ENCODE measurements around the gene DLX2. TPM values are rescaled to one million over a fixed set of nuclear protein-coding genes. Genes with fewer than 3 reads are reported as not detected.

The DLX2 gene
- total and polyA plus RNA-seq, 2 donors = 0.08 TPM; not detected in 1

GRCh38 chr2:172093416-172094293, 9.0 kb downstream of the DLX2 start:
- H3K4me1 ChIP-seq (ENCODE audit: insufficient read depth) = no peaks in the 10 kb centered on the region
- WGBS = 14% methylated on average over 18 of the region's 18 CpGs
- DNase-seq (ENCODE audit: extremely low spot score) = no peak
- no peaks in the 10 kb centered on the region for H3K36me3 ChIP-seq (ENCODE audit: insufficient read depth)
- no peak overlapping the region for H3K4me3 ChIP-seq (ENCODE audit: low read depth, low read length)
- H3K27ac ChIP-seq (ENCODE audit: low read depth) = no peak overlapping the region

GRCh38 chr2:172092716-172093415, 9.8 kb downstream of the DLX2 start:
- H3K4me1 ChIP-seq (ENCODE audit: insufficient read depth) = no peaks in the 10 kb centered on the region

GRCh38 chr2:172091761-172092566, 10.7 kb downstream of the DLX2 start:
- no peak overlapping the region for H3K4me3 ChIP-seq (ENCODE audit: low read depth, low read length)
- no peaks in the 10 kb centered on the region for H3K4me1 ChIP-seq (ENCODE audit: insufficient read depth)
- H3K36me3 ChIP-seq (ENCODE audit: insufficient read depth) = no peaks in the 10 kb centered on the region
- no peak overlapping the region for H3K27ac ChIP-seq (ENCODE audit: low read depth)
- DNase-seq (ENCODE audit: extremely low spot score) = no peak
- 17% methylated on average over 11 of the region's 11 CpGs for WGBS

More at GRCh38 chr2:172092716-172093415, 9.8 kb downstream of the DLX2 start:
- WGBS = 10% methylated on average over 19 of the region's 19 CpGs
- Histone ChIP-seq H3K36me3 (ENCODE audit: insufficient read depth) (no peaks in the 10 kb centered on the region), H3K27ac (ENCODE audit: low read depth) (no peak overlapping the region), H3K4me3 (ENCODE audit: low read depth, low read length) (no peak overlapping the region)
- DNase-seq (ENCODE audit: extremely low spot score) = no peak

GRCh38 chr2:172091000-172091641, 11.6 kb downstream of the DLX2 start:
- H3K4me1 ChIP-seq (ENCODE audit: insufficient read depth) = no peaks in the 10 kb centered on the region
- 10% methylated on average over 13 of the region's 13 CpGs for WGBS
- H3K4me3 ChIP-seq (ENCODE audit: low read depth, low read length) = no peak overlapping the region
- H3K36me3 ChIP-seq (ENCODE audit: insufficient read depth) = no peaks in the 10 kb centered on the region
- no peak overlapping the region for H3K27ac ChIP-seq (ENCODE audit: low read depth)
- no peak for DNase-seq (ENCODE audit: extremely low spot score)

GRCh38 chr2:172090044-172090961, 12.4 kb downstream of the DLX2 start:
- H3K4me1 ChIP-seq (ENCODE audit: insufficient read depth) = no peaks in the 10 kb centered on the region
- H3K4me3 ChIP-seq (ENCODE audit: low read depth, low read length) = no peak overlapping the region
- DNase-seq (ENCODE audit: extremely low spot score) = no peak
- no peak overlapping the region for H3K27ac ChIP-seq (ENCODE audit: low read depth)
- WGBS = 8% methylated on average over 39 of the region's 39 CpGs
- H3K36me3 ChIP-seq (ENCODE audit: insufficient read depth) = no peaks in the 10 kb centered on the region

GRCh38 chr2:172089633-172090032, 13.1 kb downstream of the DLX2 start:
- H3K27ac ChIP-seq (ENCODE audit: low read depth) = no peak overlapping the region
- no peak overlapping the region for H3K4me3 ChIP-seq (ENCODE audit: low read depth, low read length)
- WGBS = 26% methylated on average over 7 of the region's 7 CpGs
- H3K36me3 ChIP-seq (ENCODE audit: insufficient read depth) = no peaks in the 10 kb centered on the region
- peaks cover under 1% of the 10 kb centered on the region for H3K4me1 ChIP-seq (ENCODE audit: insufficient read depth)
- no peak for DNase-seq (ENCODE audit: extremely low spot score)

GRCh38 chr2:172089005-172089504, 13.6 kb downstream of the DLX2 start:
- peaks cover 2% of the 10 kb centered on the region for H3K4me1 ChIP-seq (ENCODE audit: insufficient read depth)
- DNase-seq (ENCODE audit: extremely low spot score) = no peak

GRCh38 chr2:172088245-172089004, 14.3 kb downstream of the DLX2 start:
- Histone ChIP-seq H3K36me3 (ENCODE audit: insufficient read depth) (no peaks in the 10 kb centered on the region), H3K4me3 (ENCODE audit: low read depth, low read length) (no peak overlapping the region), H3K4me1 (ENCODE audit: insufficient read depth) (peaks cover 2% of the 10 kb centered on the region), H3K27ac (ENCODE audit: low read depth) (no peak overlapping the region)
- 10% methylated on average over 37 of the region's 37 CpGs for WGBS
- no peak for DNase-seq (ENCODE audit: extremely low spot score)

More at GRCh38 chr2:172089005-172089504, 13.6 kb downstream of the DLX2 start:
- H3K27ac ChIP-seq (ENCODE audit: low read depth) = no peak overlapping the region
- H3K4me3 ChIP-seq (ENCODE audit: low read depth, low read length) = no peak overlapping the region
- 16% methylated on average over 10 of the region's 10 CpGs for WGBS
- H3K36me3 ChIP-seq (ENCODE audit: insufficient read depth) = no peaks in the 10 kb centered on the region

- H3K4me1 ChIP-seq (ENCODE audit: insufficient read depth) = peaks cover 2% of the 10 kb centered on the region
- no peak overlapping the region for H3K4me3 ChIP-seq (ENCODE audit: low read depth, low read length)
These were observed 14.9 kb downstream of the DLX2 start for GRCh38 chr2:172087780-172088244.

GRCh38 chr2:172087207-172087779, 15.4 kb downstream of the DLX2 start:
- Histone ChIP-seq H3K4me1 (ENCODE audit: insufficient read depth) (peaks cover 2% of the 10 kb centered on the region), H3K4me3 (ENCODE audit: low read depth, low read length) (no peak overlapping the region), H3K27ac (ENCODE audit: low read depth) (no peak overlapping the region), H3K36me3 (ENCODE audit: insufficient read depth) (no peaks in the 10 kb centered on the region)
- DNase-seq (ENCODE audit: extremely low spot score) = no peak
- WGBS = 7% methylated on average over 31 of the region's 31 CpGs

More at GRCh38 chr2:172087780-172088244, 14.9 kb downstream of the DLX2 start:
- 8% methylated on average over 23 of the region's 23 CpGs for WGBS
- Histone ChIP-seq H3K27ac (ENCODE audit: low read depth) (no peak overlapping the region), H3K36me3 (ENCODE audit: insufficient read depth) (no peaks in the 10 kb centered on the region)
- DNase-seq (ENCODE audit: extremely low spot score) = no peak

All from urinary bladder (tissue), 4 donors.